Ishikawa (cell line): ENCODE data around the gene AXIN2.

Experiments used
- CEBPB ChIP-seq: IDR thresholded peaks from 2 replicates; pipeline ENCODE4 v1.6.1; 2012
- CREB1 ChIP-seq: IDR thresholded peaks from 2 replicates; pipeline ENCODE4 v1.6.1; 2012; ENCODE audit warnings: low read depth
- EGR1 ChIP-seq: IDR thresholded peaks from 2 replicates; pipeline ENCODE4 v1.6.1; 2012
- EP300 ChIP-seq: IDR thresholded peaks from 2 replicates; pipeline ENCODE4 v1.6.1; 2012; ENCODE audit warnings: borderline replicate concordance
- FOXM1 ChIP-seq: IDR thresholded peaks from 2 replicates; pipeline ENCODE4 v1.6.1; 2012; ENCODE audit warnings: low read depth, borderline replicate concordance
- NFIC ChIP-seq: IDR thresholded peaks from 2 replicates; pipeline ENCODE4 v1.6.1; 2012
- RAD21 ChIP-seq: IDR thresholded peaks from 2 replicates; pipeline ENCODE4 v1.6.1; 2012; ENCODE audit warnings: low read depth
- TAF1 ChIP-seq: IDR thresholded peaks from 2 replicates; pipeline ENCODE4 v1.6.1; 2012; ENCODE audit warnings: low read depth, mild to moderate bottlenecking
- TCF12 ChIP-seq: IDR thresholded peaks from 2 replicates; pipeline ENCODE4 v1.6.1; 2012; ENCODE audit warnings: low read depth
- TEAD4 ChIP-seq: IDR thresholded peaks from 2 replicates; pipeline ENCODE4 v1.6.1; 2012
- YY1 ChIP-seq: IDR thresholded peaks from 2 replicates; pipeline ENCODE4 v1.6.1; 2012; ENCODE audit warnings: low read depth
- ZBTB7A ChIP-seq: IDR thresholded peaks from 2 replicates; pipeline ENCODE4 v1.6.1; 2012; ENCODE audit warnings: low read depth
- TF ChIP-seq, protein P1 (sequence below): IDR thresholded peaks from 2 replicates; pipeline ENCODE4 v1.6.1; 2012; ENCODE audit warnings: low read depth, mild to moderate bottlenecking
- TF ChIP-seq, protein P2 (sequence below): IDR thresholded peaks from 2 replicates; pipeline ENCODE4 v1.6.1; 2012
- TF ChIP-seq, protein P3 (sequence below): IDR thresholded peaks from 2 replicates; pipeline ENCODE4 v1.6.1; 2012

The AXIN2 gene

DNA sequence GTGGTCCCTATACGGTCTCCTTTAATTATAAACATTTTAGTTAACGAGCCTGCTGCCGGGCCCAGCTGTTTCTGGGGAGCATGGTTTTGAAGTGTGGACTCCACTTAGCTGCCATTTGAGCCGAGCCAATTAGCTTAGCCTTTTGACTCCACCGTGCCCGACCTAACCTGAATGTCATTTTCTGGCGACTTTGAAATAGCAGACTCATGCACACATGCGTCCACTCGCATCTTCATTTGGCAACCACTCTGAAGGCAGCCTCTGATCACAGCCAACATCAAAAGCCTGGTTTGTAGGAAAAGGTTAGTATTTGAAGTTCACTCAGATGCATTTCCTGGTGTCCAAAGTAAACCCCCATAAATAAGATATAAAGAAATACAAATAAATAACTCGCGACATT, 16.8 kb downstream of the AXIN2 start:
- TF ChIP-seq, protein P1, sequence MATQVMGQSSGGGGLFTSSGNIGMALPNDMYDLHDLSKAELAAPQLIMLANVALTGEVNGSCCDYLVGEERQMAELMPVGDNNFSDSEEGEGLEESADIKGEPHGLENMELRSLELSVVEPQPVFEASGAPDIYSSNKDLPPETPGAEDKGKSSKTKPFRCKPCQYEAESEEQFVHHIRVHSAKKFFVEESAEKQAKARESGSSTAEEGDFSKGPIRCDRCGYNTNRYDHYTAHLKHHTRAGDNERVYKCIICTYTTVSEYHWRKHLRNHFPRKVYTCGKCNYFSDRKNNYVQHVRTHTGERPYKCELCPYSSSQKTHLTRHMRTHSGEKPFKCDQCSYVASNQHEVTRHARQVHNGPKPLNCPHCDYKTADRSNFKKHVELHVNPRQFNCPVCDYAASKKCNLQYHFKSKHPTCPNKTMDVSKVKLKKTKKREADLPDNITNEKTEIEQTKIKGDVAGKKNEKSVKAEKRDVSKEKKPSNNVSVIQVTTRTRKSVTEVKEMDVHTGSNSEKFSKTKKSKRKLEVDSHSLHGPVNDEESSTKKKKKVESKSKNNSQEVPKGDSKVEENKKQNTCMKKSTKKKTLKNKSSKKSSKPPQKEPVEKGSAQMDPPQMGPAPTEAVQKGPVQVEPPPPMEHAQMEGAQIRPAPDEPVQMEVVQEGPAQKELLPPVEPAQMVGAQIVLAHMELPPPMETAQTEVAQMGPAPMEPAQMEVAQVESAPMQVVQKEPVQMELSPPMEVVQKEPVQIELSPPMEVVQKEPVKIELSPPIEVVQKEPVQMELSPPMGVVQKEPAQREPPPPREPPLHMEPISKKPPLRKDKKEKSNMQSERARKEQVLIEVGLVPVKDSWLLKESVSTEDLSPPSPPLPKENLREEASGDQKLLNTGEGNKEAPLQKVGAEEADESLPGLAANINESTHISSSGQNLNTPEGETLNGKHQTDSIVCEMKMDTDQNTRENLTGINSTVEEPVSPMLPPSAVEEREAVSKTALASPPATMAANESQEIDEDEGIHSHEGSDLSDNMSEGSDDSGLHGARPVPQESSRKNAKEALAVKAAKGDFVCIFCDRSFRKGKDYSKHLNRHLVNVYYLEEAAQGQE, result no peak
- TF ChIP-seq FOXM1 (no peak), TAF1 (no peak), TEAD4 (no peak), CREB1 (no peak), ZBTB7A (no peak), CEBPB (no peak), EP300 (no peak), EGR1 (no peak), NFIC (no peak), RAD21 (no peak), TCF12 (no peak), YY1 (no peak)
- TF ChIP-seq, protein P2, sequence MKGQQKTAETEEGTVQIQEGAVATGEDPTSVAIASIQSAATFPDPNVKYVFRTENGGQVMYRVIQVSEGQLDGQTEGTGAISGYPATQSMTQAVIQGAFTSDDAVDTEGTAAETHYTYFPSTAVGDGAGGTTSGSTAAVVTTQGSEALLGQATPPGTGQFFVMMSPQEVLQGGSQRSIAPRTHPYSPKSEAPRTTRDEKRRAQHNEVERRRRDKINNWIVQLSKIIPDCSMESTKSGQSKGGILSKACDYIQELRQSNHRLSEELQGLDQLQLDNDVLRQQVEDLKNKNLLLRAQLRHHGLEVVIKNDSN, result no peak
- TF ChIP-seq, protein P3, sequence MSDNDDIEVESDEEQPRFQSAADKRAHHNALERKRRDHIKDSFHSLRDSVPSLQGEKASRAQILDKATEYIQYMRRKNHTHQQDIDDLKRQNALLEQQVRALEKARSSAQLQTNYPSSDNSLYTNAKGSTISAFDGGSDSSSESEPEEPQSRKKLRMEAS, result no peak

DNA sequence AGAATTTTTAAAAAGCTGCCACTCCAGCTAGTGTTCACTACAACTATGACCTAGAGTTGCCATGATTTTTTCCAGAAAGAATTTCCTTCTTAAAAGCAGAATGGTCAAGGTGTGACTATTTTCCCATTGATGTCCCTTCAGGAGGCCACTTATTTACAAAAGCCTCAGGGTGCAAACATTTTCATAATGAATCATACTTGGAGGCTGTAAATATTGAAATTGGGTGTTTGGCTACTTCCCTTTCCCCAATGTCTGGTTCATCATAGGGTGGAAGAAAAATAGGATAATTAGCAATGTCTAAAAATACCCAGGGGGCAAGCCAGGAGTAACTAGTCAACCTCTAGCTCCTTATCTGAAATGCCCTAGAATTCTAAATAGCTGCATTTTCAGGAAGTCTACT, 18.8 kb downstream of the AXIN2 start:
- TF ChIP-seq TAF1 (no peak), RAD21 (no peak)

DNA sequence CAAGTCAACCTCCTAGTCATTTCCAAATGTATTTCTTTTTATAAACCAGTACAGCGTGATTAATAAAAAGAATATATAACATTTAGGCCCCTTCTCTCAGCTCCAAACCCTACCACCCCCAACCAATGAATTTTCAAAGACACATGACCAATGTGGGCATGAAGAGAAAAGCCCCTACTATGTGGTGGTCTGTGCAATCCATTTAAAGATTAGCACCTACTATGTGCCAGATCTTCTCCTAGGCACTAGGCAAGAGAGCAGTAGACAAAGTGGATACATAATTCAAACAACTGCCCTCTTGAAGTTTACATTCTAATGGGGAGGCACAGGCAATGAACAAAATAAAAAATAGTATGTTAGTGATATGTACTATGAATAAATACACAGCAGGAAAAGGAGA, 19.4 kb downstream of the AXIN2 start:
- TF ChIP-seq RAD21, result no peak
- TF ChIP-seq NFIC, result no peak
- no peak for TF ChIP-seq EP300
- TF ChIP-seq, protein P1, result no peak
- no peak for TF ChIP-seq CREB1
- TF ChIP-seq CEBPB, result no peak
- TF ChIP-seq EGR1, result no peak
- no peak for TF ChIP-seq TEAD4
- no peak for TF ChIP-seq ZBTB7A
- TF ChIP-seq FOXM1, result no peak
- TF ChIP-seq, protein P3, result no peak
- TF ChIP-seq, protein P2, result no peak
- no peak for TF ChIP-seq YY1
- TF ChIP-seq TAF1, result no peak
- TF ChIP-seq TCF12, result no peak

DNA sequence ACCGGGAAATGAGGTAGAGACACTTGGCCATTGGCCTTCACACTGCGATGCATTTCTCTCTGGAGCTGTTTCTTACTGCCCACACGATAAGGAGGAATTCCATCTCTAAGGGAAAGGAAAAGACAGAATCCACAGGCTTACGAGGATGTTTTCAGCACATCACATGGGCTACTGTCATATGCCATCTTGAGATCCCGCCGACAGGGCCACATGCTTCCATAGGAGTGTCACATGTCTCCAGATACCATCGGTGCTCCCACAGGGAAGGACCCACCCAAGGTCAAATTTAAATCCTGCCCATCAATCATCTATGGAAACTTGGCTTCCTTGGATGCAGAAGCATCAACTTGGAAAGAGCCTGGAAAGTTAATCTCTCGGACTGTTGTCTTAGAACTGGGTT, 20.0 kb downstream of the AXIN2 start:
- TF ChIP-seq, protein P3, result no peak
- TF ChIP-seq TCF12 (no peak), NFIC (no peak), CREB1 (no peak), TEAD4 (no peak), ZBTB7A (no peak), EGR1 (no peak), EP300 (no peak), TAF1 (no peak), RAD21 (no peak), FOXM1 (no peak), CEBPB (no peak)
- TF ChIP-seq, protein P1, result no peak
- TF ChIP-seq, protein P2, result no peak
